H54 (cell line): ENCODE measurements around the gene GADD45A.

Source experiments
- DNase-seq: peaks from one replicate; pipeline ENCODE4 v3.0.0; 2011; ENCODE audit warnings: low spot score, mixed read lengths; ENCODE audit not compliant: insufficient read length
- FAIRE-seq: peaks from 3 replicates; lab custom pipeline; 2011; peaks lifted over from hg19 to GRCh38; lab: Jason Lieb, UNC
- POLR2A ChIP-seq: IDR thresholded peaks from 2 replicates; pipeline ENCODE4 v1.6.1; 2011; ENCODE audit warnings: low read depth, mild to moderate bottlenecking, low read length

The GADD45A gene

DNA sequence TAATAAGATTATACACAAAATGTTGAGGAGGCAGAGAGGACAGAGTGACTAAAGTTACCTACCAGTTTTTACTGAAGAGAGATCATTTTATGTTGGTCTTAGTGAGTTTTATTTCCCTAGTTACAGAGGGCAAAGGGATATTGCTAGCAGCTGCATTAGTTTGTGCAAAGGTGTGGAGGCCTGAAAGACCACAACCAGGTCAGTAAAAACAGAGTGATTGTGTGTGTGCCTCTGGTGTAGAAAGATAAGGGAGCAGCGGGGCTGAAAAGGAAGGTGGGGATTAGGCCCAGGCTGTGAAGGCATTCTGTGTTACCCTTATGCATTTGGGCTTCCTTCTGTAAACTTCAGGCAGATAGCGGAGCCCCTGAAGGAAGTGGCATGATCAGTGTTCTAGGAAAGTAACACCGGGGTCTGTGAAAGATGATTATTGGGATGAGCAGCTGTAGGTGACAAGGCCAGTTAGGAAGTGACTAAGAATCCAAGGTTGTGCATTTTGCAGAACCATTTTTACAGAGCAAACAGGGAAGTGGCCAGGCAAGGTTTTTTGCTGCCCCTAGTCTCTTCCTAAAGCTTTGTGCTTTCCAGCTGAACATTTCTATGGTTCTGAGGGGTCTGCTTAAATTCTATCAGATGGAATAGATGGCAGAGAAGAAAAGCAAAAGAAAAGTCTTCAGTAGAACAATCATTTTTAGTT lies 3.7 kb downstream of the GADD45A start:
- TF ChIP-seq POLR2A: no peak
- FAIRE-seq (no peak), DNase-seq (no peak)

DNA sequence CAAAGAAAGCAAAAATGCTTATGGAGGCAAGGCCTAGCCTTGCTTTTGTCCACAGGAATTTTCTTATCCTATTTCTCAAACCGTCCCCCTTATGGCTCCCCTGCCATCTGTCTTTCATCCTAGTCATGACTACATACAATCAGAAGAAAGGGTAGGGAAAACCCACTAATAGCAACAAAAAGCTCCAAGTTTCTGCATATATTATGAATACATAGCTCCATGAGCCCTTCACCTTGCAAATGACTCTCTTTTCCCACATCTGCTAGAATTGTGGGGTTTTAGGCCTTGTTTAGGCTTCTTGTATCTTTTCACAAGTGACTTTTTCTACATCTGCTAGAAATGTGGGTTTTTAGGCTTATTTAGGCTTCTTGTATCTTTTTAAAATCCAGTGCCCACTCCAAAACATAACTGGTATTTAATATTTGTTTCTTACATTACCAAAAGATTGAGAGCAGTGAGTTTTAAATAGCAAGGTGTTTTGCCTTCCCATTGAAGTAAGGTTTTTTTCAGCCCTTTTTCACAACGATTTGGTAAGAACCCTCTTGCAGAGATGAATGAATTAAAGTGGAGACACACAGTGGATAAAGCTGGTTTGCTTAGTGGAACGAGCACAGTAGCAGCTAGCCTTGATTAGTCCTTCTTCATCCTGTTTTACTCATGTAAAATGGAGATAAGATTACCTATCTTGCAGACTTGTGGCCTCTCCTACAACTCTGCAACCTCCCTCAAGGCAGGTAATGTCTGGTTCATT lies 4.4 kb downstream of the GADD45A start:
- DNase-seq (no peak), FAIRE-seq (no peak)
- TF ChIP-seq POLR2A: no peak

DNA sequence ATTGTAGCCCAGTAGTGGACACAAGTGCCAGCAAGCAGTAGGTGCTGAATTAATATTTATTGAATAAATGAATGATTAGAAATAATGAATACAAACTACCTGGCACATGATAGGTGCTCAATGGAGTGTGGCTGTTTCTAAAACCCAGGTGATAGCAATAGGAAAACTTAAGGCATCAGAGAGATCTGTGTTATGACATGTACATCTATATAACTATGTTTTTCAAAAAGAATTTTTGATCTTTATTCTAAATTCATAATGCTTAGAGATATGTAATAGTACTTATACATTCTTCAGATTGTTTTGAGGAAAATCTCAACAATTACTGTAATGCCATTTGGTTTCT lies 5.0 kb downstream of the GADD45A start:
- DNase-seq (no peak), FAIRE-seq (no peak)
- no peak for TF ChIP-seq POLR2A

DNA sequence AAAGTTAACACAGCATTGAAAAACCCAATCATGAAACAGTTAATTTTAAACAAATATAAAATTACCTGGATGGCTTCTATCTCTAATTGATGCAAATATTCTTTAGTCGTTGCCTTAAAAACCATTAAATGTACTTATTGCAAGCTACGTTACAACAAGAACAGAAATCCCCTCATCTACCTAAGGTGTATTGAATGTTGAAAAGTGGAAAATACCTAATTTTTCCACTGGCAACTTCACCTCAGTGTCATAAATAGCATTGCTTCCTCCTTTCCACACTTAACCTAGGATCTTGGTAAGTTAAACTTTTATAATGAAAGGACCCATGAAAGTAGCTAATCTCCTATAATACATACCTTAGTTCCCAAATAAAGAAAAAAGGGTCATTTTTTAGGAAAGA lies 5.4 kb downstream of the GADD45A start:
- DNase-seq: no peak
- FAIRE-seq: no peak
- TF ChIP-seq POLR2A: no peak

DNA sequence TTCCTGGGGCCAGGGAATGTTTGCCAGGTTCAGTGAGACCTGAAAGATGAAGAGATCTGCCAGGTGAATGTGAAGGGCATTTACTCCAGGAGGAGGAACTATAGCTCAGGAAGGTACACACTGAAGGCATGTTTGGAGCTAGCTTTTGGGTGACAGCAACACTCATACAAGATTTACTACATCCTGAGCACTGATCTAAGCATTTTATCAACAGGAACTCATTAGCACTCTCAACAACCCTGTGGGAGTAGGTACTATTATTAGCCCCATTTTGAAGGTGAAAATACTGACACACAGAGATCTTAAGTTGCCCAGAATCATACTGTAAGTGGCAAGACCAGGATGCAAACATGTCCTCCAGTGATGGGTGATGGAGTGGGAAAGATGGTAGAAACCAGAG lies 6.7 kb downstream of the GADD45A start:
- no peak for TF ChIP-seq POLR2A
- DNase-seq (no peak), FAIRE-seq (peak; percentile 72)

DNA sequence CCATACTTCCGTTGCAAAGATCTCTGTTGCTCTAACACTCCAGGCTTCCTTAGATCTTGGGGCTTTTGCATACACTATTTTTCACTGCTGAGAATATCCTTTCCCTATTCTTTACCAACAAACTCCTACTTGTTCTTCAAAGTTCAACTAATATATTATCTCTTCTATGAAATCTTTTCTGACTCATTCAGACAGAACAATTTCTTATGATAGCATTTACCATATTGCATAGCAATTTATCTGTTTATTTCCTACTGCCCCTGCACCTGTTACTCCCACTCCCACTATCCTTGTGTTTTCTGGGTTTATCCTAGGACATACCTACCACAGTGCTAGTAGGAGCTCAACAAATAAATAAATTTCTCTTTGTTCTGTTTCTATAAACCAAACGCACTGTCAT lies 11.0 kb downstream of the GADD45A start:
- no peak for TF ChIP-seq POLR2A
- DNase-seq (no peak), FAIRE-seq (no peak)

DNA sequence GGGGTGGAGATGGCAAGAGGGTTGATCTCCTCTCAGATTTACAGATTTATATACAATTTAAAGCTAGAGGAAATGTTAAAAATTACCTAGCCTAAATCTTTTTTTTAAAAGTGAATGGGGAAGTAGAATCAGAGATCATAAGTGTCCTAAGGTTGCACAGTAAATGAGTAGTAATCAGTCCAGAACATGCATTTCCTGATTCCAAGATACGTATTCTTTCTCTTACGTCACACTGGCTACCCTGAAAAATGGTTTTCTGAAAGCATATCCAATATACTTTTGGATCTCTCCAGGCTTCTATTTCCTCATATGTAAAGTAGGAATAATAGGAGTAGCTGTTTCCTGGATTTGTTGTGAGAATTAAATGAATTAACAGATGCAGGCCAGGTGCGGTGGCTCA lies 11.7 kb downstream of the GADD45A start:
- no peak for TF ChIP-seq POLR2A
- DNase-seq (no peak), FAIRE-seq (no peak)

DNA sequence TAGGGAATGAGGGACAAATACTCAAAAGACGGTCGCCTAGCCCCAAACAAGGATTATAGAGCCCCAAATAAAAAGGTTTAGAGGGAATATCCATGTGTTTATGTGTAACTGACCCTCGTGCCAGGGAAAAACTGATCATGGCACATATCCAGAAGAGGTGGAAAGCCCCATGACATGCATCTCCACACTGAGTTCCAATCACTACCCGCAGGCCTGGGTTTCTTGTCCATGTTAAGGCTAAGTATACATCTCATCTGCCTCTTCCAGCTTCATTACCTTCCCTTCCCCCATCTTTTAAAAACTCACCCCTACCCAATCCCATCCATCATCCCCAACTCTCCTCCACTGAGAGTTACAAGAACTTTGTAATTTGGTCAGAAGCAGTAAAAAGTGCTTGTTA lies 15.2 kb downstream of the GADD45A start:
- TF ChIP-seq POLR2A: no peak
- FAIRE-seq: no peak
- no peak for DNase-seq

DNA sequence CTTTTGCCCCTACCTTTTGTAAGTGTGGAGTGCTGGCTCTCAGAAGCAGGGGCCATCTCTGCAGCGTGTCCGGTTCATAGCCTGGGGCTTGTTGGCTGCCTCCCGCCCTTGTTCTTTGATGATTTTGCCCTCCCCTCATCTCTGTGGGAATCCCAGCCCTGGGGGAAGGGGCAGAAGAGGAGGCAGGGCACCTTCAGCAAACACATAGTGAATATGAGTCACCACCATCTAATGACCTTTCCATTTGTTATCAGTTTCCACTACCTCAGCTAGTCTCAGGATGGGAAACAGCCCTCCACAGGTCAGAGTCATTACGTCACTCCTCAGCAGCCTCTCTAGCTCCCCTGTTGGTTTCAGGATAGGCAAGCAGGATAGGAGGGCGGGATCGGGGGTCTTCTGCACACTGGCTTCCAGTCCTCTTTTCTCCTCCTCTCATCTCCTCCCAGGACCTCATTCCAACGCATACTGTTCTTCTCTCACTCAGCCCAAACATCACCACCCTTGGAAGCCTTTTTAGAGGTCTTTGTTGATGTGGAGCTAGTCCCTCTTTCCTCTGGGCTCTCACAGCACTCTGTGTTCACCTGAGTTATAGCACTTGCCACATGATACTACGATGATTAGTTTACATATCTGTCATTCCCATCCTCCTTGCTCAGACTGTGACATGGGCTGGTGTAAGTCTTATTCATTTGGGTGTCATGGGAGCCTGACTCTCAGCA lies 15.8 kb downstream of the GADD45A start:
- FAIRE-seq: peak; percentile 58
- no peak for TF ChIP-seq POLR2A

DNA sequence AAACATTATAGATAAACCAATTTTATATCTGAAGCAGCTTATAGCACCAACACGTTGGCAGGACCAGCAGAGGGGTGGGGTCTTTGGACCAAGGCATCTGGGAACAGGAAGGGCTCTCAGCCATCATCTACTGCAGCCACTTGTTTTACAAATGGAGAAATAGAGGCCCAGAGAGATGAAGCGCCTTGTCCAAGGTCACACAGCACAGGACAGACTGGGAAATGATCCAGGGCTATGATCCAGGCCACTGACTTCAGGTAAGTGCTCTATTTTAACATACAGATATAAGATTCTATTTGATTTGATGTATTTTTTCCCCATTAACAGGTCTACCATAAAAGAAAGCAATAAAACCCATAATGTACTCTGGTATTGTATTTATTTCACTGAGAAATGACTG lies 16.9 kb downstream of the GADD45A start:
- no peak for DNase-seq
- FAIRE-seq: no peak
- no peak for TF ChIP-seq POLR2A

More for the DNA sequence above, 15.8 kb downstream of the GADD45A start:
- no peak for DNase-seq

DNA sequence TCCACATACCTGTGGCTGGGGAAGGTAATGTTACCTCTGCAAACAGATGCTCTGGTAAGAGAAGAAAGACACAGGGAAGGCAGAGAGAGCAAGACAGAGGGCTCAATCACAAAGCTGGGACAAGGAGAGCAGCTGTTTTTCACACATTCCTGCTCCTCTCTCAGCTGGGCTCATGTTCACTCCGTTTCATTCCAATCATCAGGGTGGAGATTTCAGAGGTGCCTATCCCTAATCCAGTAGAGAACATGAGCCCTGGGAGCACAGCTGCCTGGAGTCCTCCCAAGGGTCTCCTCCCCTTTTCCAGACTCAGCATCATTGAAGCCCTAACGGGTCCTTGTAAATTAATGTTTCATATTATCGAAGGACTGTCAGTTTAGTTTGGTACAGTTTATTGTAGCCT lies 19.4 kb downstream of the GADD45A start:
- FAIRE-seq (no peak), DNase-seq (no peak)
- no peak for TF ChIP-seq POLR2A

DNA sequence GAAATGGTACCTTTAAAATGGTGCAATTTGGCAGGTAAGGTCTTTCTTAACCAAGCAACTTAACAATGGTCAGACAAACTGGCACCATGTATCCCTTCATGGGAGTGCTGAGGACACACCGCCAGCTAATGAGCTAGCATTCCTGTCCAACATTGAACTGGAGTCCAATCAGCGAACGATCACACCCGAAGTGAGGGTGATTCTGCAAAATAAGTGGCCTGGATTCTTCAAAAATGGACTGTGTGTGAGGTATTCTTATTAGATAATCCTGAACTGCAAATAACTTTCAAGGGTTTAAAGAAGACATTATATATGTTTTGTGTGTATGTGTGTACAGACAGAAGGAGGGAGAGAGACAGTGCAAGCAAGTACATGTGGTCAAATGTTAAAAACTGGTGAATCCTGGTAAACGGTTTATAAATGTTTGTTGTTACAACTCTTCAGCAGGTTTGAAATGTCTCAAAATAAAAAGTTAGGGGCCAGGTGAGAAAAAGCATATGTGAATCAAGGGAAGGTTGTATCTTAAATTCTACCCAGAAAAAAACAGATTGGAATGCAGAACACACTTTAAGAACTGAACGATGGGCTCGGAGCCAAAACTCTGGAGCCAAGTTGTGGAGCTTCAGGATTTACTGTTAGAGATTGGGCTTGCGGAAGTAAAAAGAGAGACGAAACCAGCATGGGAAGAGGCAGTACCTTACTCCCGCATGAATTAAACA lies 20.9 kb downstream of the GADD45A start:
- FAIRE-seq: no peak
- no peak for TF ChIP-seq POLR2A

DNA sequence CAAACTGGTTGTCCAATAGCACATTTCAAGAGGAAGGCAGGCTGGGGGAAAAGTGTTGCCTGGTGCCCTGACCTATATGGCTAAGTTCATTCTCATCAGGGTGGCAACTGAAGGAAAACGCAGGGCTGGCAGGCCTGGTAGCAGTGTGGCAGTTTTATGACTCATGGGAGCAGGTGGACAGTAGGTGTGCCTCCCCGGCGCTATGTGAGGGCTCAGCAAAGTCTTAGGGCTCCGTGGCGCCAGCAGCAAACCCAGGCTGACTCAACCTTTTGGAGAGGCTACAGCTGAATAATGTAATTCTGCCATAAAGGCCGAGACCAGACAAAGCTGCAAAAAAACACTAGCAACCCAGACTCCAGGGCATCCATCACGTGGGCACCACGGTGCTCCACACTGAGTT lies 23.6 kb downstream of the GADD45A start:
- peak; percentile 56 for DNase-seq
- FAIRE-seq: peak; percentile 89
- TF ChIP-seq POLR2A: no peak

More for the DNA sequence above, 20.9 kb downstream of the GADD45A start:
- DNase-seq: no peak

DNA sequence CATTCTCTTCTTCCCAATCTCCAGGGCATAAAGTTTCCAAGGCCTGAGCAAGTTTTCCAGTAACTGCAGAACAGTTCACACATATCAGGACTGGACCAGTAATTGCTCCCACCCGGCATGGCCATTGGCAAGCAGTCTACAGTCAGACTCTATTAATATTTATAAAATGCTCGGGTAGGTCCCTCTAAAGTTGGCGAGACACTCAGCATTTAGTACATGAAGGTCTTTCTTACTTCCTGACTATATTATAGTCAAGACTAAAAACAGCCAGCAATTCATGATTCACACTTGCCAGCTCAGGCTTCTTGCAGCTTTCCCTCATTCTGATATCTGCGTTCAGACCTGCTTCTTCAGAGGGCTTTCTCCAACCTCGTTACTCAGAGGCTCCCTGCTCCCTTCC lies 25.4 kb downstream of the GADD45A start:
- FAIRE-seq (peak; percentile 23), DNase-seq (no peak)
- TF ChIP-seq POLR2A: no peak
